Kidney (tissue), 14 donors: ENCODE data around the gene SPG7. TPM values are rescaled to one million over a fixed set of nuclear protein-coding genes. Genes with fewer than 3 reads are reported as not detected.

ENCODE experiments used
- DNase-seq, 5 donors: peaks; one replicate each; pipeline ENCODE4 v3.0.0-alpha.2; 2013 to 2020
- FAIRE-seq: peaks from 2 replicates; lab custom pipeline; 2012; peaks lifted over from hg19 to GRCh38; lab: Jason Lieb, UNC
- H3K27ac ChIP-seq, 2 donors: one replicate each; pipeline ENCODE4 v1.7.0; 2013; ENCODE audit warnings: low read depth in 2 of 2, low read length in 2 of 2, inconsistent platforms in 1 of 2
- H3K27me3 ChIP-seq: one replicate; pipeline ENCODE4 v1.7.1; 2013; ENCODE audit warnings: low read length, inconsistent platforms; ENCODE audit not compliant: control insufficient read depth, insufficient read depth
- H3K36me3 ChIP-seq, 3 donors: one replicate each; pipeline versions ENCODE4 v1.7.0 to v1.7.1; 2013; ENCODE audit warnings: low read length in 3 of 3, control low read depth in 1 of 3, inconsistent platforms in 1 of 3; ENCODE audit not compliant: insufficient read depth in 3 of 3, control insufficient read depth in 2 of 3
- H3K4me1 ChIP-seq, 3 donors: one replicate each; pipeline versions ENCODE4 v1.7.0 to v1.7.1; 2013; ENCODE audit warnings: low read length in 3 of 3, inconsistent platforms in 1 of 3, low read depth in 1 of 3; ENCODE audit not compliant: control insufficient read depth in 2 of 3, insufficient read depth in 2 of 3
- H3K4me3 ChIP-seq, 3 donors: one replicate each; pipeline versions ENCODE4 v1.7.0 to v1.8.1; 2013; ENCODE audit warnings: low read length in 3 of 3, control low read depth in 1 of 3, inconsistent platforms in 1 of 3
- H3K9ac ChIP-seq, 3 donors: one replicate each; pipeline versions ENCODE4 v1.7.0 to v1.7.1; 2013; ENCODE audit warnings: low read length in 3 of 3, control low read depth in 1 of 3, inconsistent platforms in 1 of 3
- H3K9me3 ChIP-seq, 3 donors: one replicate each; pipeline versions ENCODE4 v1.7.0 to v1.7.1; 2013; ENCODE audit warnings: low read length in 3 of 3, control low read depth in 1 of 3, inconsistent platforms in 1 of 3; ENCODE audit not compliant: control insufficient read depth in 2 of 3, insufficient read depth in 1 of 3
- CTCF ChIP-seq: IDR thresholded peaks from 3 replicates; pipeline ENCODE4 v1.5.1; 2012; ENCODE audit warnings: mild to moderate bottlenecking, moderate library complexity, borderline replicate concordance; ENCODE audit not compliant: insufficient read depth; ENCODE audit errors: extremely low read depth
- intact Hi-C: fragments of 100-400 bp; cut with DNase I; formaldehyde crosslinking; loops from one replicate; pipeline ENCODE4 v1.11.1; 2022
- polyA plus RNA-seq: library from polyadenylated mRNA; stranded (reverse); fragments of 350-450 nt; fragmentation: Illumina TruSeq; extraction: RNeasy Lipid Tissue Mini Kit (QIAGEN cat#74804); gene quantifications from one replicate; pipeline ENCODE4 v1.2.3, GENCODE V29; 2014; ENCODE audit warnings: low read depth, low replicate concordance; ENCODE audit not compliant: insufficient read depth
- total RNA-seq: library from RNA; stranded (reverse); fragmentation: NEBNext Ultra II Directional; extraction: Animal tissue kit (Norgen Biotek cat#: 25700); gene quantifications from one replicate; pipeline ENCODE4 v1.2.1, GENCODE V29; 2021
- donor health status: control.
- donor health status: control.
- donor health status: control.
- donor health status: control.
- donor health status: control.
- donor health status: DM: yes; HTN: yes; CAD: no.
- donor health status: Normal renal cell carcinoma (clear cell type).

Gene SPG7
- total and polyA plus RNA-seq, 2 donors from 2014 or later = 71.0 to 108 TPM

GRCh38 chr16:89573826-89574680, 65.8 kb downstream of the SPG7 start:
- intact Hi-C loops = loop anchor here (10.0 kb wide), 1 partner anchor 71 kb away; no protein-coding TSS in a partner anchor
- no peaks in the 10 kb centered on the region for H3K27me3 ChIP-seq
- FAIRE-seq (no peak), DNase-seq (peak in 1 of 5 donors; percentile 71)
- H3K9me3 ChIP-seq = no peaks in the 10 kb centered on the region
- no peak for TF ChIP-seq CTCF
- no peaks in the 10 kb centered on the region for H3K36me3 ChIP-seq
- no peak overlapping the region for H3K4me3 ChIP-seq
- no peak overlapping the region for H3K9ac ChIP-seq
- no peak overlapping the region for H3K27ac ChIP-seq
- H3K4me1 ChIP-seq = peaks cover 0 to 10% (median 8%) of the 10 kb centered on the region in 3 donors

- no peak overlapping the region for H3K4me3 ChIP-seq
- peaks cover 0 to 10% (median 8%) of the 10 kb centered on the region in 3 donors for H3K4me1 ChIP-seq
- no peak overlapping the region for H3K9ac ChIP-seq
- FAIRE-seq (no peak), DNase-seq (peak; percentile 67 to 83 (median 81))
- H3K9me3 ChIP-seq = no peaks in the 10 kb centered on the region
- TF ChIP-seq CTCF = peak; percentile 76
- H3K36me3 ChIP-seq = no peaks in the 10 kb centered on the region
- H3K27me3 ChIP-seq = no peaks in the 10 kb centered on the region
- H3K27ac ChIP-seq = no peak overlapping the region
- intact Hi-C loops = loop anchor here (10.0 kb wide), 1 partner anchor 70 kb away; no protein-coding TSS in a partner anchor
Measured at GRCh38 chr16:89574681-89575246, 66.6 kb downstream of the SPG7 start.

- FAIRE-seq (no peak), DNase-seq (peak in 4 of 5 donors; percentile 43 to 73 (median 58))
- Histone ChIP-seq H3K9me3 (no peaks in the 10 kb centered on the region), H3K27me3 (no peaks in the 10 kb centered on the region), H3K4me3 (no peak within 1 kb of the TSS), H3K36me3 (no peaks in the 10 kb centered on the region), H3K9ac (no peak within 1 kb of the TSS), H3K4me1 (peaks cover 0 to 10% (median 8%) of the 10 kb centered on the region in 3 donors), H3K27ac (no peak within 1 kb of the TSS)
- intact Hi-C loops = loop anchor here (10.0 kb wide), 1 partner anchor 69 kb away; no protein-coding TSS in a partner anchor
- TF ChIP-seq CTCF = no peak
Measured at GRCh38 chr16:89575247-89576152, 67.3 kb downstream of the SPG7 start, which contains the start of gene CPNE7. TSS of gene CPNE7 (plus strand) at chr16:89575758. CDS start at chr16:89575898, 140 bp downstream.
